CD14-positive monocyte (primary cell): ENCODE data around the gene BAZ2B. TPM values are rescaled to one million over a fixed set of nuclear protein-coding genes. Genes with fewer than 3 reads are reported as not detected.

ENCODE experiments used
- DNase-seq, 3 donors: peaks; one replicate each; pipeline ENCODE4 v3.0.0-alpha.2; 2011 to 2022
- H2AFZ ChIP-seq: 2 replicates; pipeline ENCODE4 v1.6.0; 2012; ENCODE audit warnings: mild to moderate bottlenecking, low read depth, low read length, inconsistent platforms; ENCODE audit not compliant: insufficient read depth, poor library complexity, severe bottlenecking
- H3K27ac ChIP-seq, 2 donors: 1 replicate in 1 of 2; 2 replicates in 1 of 2; pipeline ENCODE4 v1.5.1; 2012 to 2013; ENCODE audit warnings: low read length in 2 of 2, control low read depth in 1 of 2, inconsistent platforms in 1 of 2, low read depth in 1 of 2, mild to moderate bottlenecking in 1 of 2
- H3K27me3 ChIP-seq, 2 donors: one replicate each; pipeline versions ENCODE4 v1.6.0 to v1.6.1; 2011 to 2013; ENCODE audit warnings: low read length in 2 of 2; ENCODE audit not compliant: control insufficient read depth in 2 of 2, insufficient read depth in 2 of 2
- H3K36me3 ChIP-seq, 2 donors: replicated peaks in 1 of 2; 1 replicate in 1 of 2; 2 replicates in 1 of 2; pipeline versions ENCODE4 v1.5.1 to v1.6.1; 2012 to 2013; ENCODE audit warnings: low read length in 2 of 2, control low read depth in 1 of 2, inconsistent platforms in 1 of 2, mild to moderate bottlenecking in 1 of 2; ENCODE audit not compliant: insufficient read depth in 2 of 2, control insufficient read depth in 1 of 2
- H3K4me1 ChIP-seq, 2 donors: 1 replicate in 1 of 2; 2 replicates in 1 of 2; pipeline versions ENCODE4 v1.5.1 to v1.6.1; 2012 to 2013; ENCODE audit warnings: low read length in 2 of 2, control low read depth in 1 of 2, inconsistent platforms in 1 of 2, mild to moderate bottlenecking in 1 of 2, moderate library complexity in 1 of 2; ENCODE audit not compliant: insufficient read depth in 2 of 2, control insufficient read depth in 1 of 2
- H3K4me2 ChIP-seq: replicated peaks from 2 replicates; pipeline ENCODE3; 2012; ENCODE audit warnings: low read length, moderate library complexity, mild to moderate bottlenecking; ENCODE audit not compliant: poor library complexity, severe bottlenecking; ENCODE audit errors: extremely low read depth
- H3K4me3 ChIP-seq, 3 experiments: fragments of 200-600 bp in 1 of 3; sonication (generic) in 1 of 3; replicated peaks in 1 of 3; 1 replicate in 2 of 3; 2 replicates in 1 of 3; pipeline ENCODE4 v1.5.1; 2011 to 2013; ENCODE audit warnings: low read length in 3 of 3, mild to moderate bottlenecking in 3 of 3, control low read depth in 2 of 3, low read depth in 2 of 3, inconsistent platforms in 1 of 3, moderate library complexity in 1 of 3
- H3K79me2 ChIP-seq: 2 replicates; pipeline ENCODE4 v1.6.0; 2012; ENCODE audit warnings: mild to moderate bottlenecking, control low read depth, inconsistent platforms, low read length, moderate library complexity; ENCODE audit not compliant: insufficient read depth
- H3K9ac ChIP-seq: 2 replicates; pipeline ENCODE4 v1.6.0; 2017; ENCODE audit warnings: low read length, mild to moderate bottlenecking; ENCODE audit not compliant: insufficient read depth, poor library complexity, severe bottlenecking
- H3K9me3 ChIP-seq, 2 donors: replicated peaks in 1 of 2; 1 replicate in 1 of 2; 2 replicates in 1 of 2; pipeline versions ENCODE4 v1.5.1 to v1.6.1; 2012 to 2013; ENCODE audit warnings: low read length in 2 of 2, control low read depth in 1 of 2; ENCODE audit not compliant: control insufficient read depth in 1 of 2, insufficient read depth in 1 of 2
- H4K20me1 ChIP-seq: 2 replicates; pipeline ENCODE4 v1.6.0; 2012; ENCODE audit warnings: mild to moderate bottlenecking, low read length, control low read depth, moderate library complexity; ENCODE audit not compliant: insufficient read depth
- H3K27ac Mint-ChIP-seq, 7 donors: one replicate each; pipeline ENCODE4 v1.8.0; 2020; ENCODE audit warnings: mild to moderate bottlenecking in 7 of 7, mixed read lengths in 7 of 7, moderate library complexity in 6 of 7, inconsistent platforms in 2 of 7
- H3K27me3 Mint-ChIP-seq, 3 donors: one replicate each; pipeline ENCODE4 v1.8.0; 2021 to 2022; ENCODE audit warnings: low read depth in 3 of 3, mild to moderate bottlenecking in 3 of 3, mixed read lengths in 3 of 3, moderate library complexity in 3 of 3, inconsistent platforms in 1 of 3
- H3K36me3 Mint-ChIP-seq, 2 donors: one replicate each; pipeline ENCODE4 v1.8.0; 2020; ENCODE audit warnings: mixed read lengths in 2 of 2, inconsistent platforms in 1 of 2, mild to moderate bottlenecking in 1 of 2
- H3K4me1 Mint-ChIP-seq: one replicate; pipeline ENCODE4 v1.8.0; 2020; ENCODE audit warnings: mild to moderate bottlenecking, mixed read lengths
- H3K4me3 Mint-ChIP-seq, 2 donors: one replicate each; pipeline ENCODE4 v1.8.0; 2020; ENCODE audit warnings: mild to moderate bottlenecking in 2 of 2, mixed read lengths in 2 of 2, moderate library complexity in 1 of 2
- H3K9me3 Mint-ChIP-seq, 7 donors: one replicate each; pipeline ENCODE4 v1.8.0; 2020 to 2022; ENCODE audit warnings: mixed read lengths in 7 of 7, mild to moderate bottlenecking in 6 of 7, moderate library complexity in 6 of 7, inconsistent platforms in 2 of 7
- WGBS: methylation state at CpG from one replicate; pipeline ENCODE4 v1.1.5; 2013; ENCODE audit warnings: missing lambda C conversion rate; ENCODE audit not compliant: insufficient coverage; 5-methylcytosine and 5-hydroxymethylcytosine counted together
- intact Hi-C, 2 donors: fragments of 100-400 bp; cut with micrococcal nuclease; formaldehyde crosslinking; loops; one replicate each; pipeline versions ENCODE4 v1.15.0 to v1.15.1; 2023
- polyA plus RNA-seq, 3 donors: library from polyadenylated mRNA; depleted of rRNA in 1 of 3; unstranded in 2 of 3; stranded (reverse) in 1 of 3; fragments of 300-500 nt in 2 of 3; fragments of >200 nt in 1 of 3; fragmentation: Illumina TruSeq in 2 of 3; gene quantifications; 1 replicate in 2 of 3; 2 replicates in 1 of 3; pipeline ENCODE4 v1.2.3, GENCODE V29; 2012 to 2021
- TF ChIP-seq, protein P1 (sequence below): fragments of 200-600 bp; IDR thresholded peaks from one replicate; pipeline ENCODE4 v1.8.0; 2022; ENCODE audit warnings: antibody characterized with exemption, mild to moderate bottlenecking

BAZ2B gene
- polyA plus RNA-seq, 3 donors: 12.9 to 34.2 (median 31.6) TPM

DNA sequence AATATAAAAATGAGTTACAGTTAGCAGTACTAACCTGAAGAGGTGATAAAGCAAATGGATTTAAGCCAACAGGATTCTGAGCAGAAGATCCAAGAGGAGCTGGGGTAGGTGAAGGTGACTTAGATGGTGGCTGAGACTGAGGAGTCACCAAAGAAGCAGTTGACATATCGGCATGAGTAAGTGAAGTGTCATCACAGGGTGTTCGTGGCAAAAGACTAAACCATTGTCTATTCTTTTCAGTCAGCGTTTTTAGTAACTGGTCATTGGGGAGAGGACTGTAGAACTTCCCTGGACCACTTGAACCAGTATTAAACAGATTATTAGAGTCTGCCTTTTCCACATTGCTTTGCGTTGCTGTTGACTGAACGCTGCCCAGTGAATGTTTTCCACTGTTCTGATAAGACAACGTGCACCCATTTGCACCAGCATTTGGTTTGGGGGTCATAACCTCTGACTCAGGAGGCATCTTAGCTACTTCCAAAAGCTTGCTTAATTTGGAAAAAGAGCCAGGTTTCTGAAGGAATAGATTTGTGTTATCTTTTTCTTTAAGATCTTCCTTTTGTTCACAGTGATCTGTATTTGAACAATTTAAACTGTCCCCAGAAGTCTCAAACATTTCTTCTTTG, 266.6 kb downstream of the BAZ2B start:
- WGBS: 94% methylated on average over 5 of the region's 6 CpGs
- Histone ChIP-seq H2AFZ (no peak overlapping the region), H3K4me1 (no peaks in the 10 kb centered on the region), H3K4me2 (no peak overlapping the region), H3K27me3 (no peaks in the 10 kb centered on the region), H3K79me2 (no peaks in the 10 kb centered on the region), H3K36me3 (peaks cover 48 to 79% of the 10 kb centered on the region in 2 donors), H4K20me1 (peaks cover 4% of the 10 kb centered on the region), H3K9ac (no peak overlapping the region), H3K27ac (no peak overlapping the region), H3K9me3 (no peaks in the 10 kb centered on the region), H3K4me3 (no peak overlapping the region)
- peaks cover 49 to 64% of the 10 kb centered on the region in 2 donors for H3K36me3 Mint-ChIP-seq
- peak overlapping the region in 1 of 7 donors; percentile 14 for H3K27ac Mint-ChIP-seq
- no peak for DNase-seq
- H3K9me3 Mint-ChIP-seq: peaks cover 0 to under 1% (median 0%) of the 10 kb centered on the region in 7 donors
- intact Hi-C loops: no loop called here
- TF ChIP-seq, protein P1, sequence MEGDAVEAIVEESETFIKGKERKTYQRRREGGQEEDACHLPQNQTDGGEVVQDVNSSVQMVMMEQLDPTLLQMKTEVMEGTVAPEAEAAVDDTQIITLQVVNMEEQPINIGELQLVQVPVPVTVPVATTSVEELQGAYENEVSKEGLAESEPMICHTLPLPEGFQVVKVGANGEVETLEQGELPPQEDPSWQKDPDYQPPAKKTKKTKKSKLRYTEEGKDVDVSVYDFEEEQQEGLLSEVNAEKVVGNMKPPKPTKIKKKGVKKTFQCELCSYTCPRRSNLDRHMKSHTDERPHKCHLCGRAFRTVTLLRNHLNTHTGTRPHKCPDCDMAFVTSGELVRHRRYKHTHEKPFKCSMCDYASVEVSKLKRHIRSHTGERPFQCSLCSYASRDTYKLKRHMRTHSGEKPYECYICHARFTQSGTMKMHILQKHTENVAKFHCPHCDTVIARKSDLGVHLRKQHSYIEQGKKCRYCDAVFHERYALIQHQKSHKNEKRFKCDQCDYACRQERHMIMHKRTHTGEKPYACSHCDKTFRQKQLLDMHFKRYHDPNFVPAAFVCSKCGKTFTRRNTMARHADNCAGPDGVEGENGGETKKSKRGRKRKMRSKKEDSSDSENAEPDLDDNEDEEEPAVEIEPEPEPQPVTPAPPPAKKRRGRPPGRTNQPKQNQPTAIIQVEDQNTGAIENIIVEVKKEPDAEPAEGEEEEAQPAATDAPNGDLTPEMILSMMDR: no peak
- H3K4me1 Mint-ChIP-seq: no peaks in the 10 kb centered on the region
- no peaks in the 10 kb centered on the region for H3K27me3 Mint-ChIP-seq
- no peak overlapping the region for H3K4me3 Mint-ChIP-seq

DNA sequence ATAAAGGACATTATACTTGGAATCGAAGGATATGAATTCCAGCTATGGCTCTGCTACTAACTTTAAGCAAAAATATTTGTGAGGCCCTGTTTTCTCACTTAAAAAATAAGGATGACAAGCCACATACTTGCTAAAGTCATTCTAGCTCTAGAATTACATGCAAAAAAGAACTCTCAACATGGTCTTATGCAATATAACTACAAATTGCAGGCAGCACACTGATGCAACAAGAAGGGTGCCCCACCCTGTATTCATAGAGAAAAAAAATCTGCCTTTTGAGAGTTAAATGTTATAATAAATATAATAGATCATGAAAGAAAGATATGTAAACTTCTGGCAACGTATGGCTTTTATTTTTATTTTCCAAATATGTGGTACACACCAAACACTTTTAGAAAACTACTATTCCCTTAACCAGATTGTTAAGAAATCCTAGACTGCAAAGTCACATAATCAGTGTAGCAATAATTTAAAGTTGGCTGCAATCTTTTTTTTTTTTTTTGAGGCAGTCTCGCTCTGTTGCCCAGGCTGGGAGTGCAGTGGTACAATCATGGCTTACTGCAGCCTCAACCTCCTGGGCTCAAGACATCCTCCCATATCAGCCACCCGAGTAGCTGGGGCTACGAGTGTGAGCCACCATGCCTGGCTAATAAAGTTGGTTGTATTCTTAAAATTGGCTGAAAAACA, 289.6 kb downstream of the BAZ2B start:
- Mint-ChIP-seq H3K27ac (peak overlapping the region; percentile 88 to 94 (median 92)), H3K4me1 (peaks cover 32% of the 10 kb centered on the region), H3K9me3 (peaks cover 0 to 3% (median 0%) of the 10 kb centered on the region in 7 donors), H3K4me3 (no peak overlapping the region), H3K36me3 (peaks cover 35 to 57% of the 10 kb centered on the region in 2 donors), H3K27me3 (no peaks in the 10 kb centered on the region)
- Histone ChIP-seq H2AFZ (peak overlapping the region; percentile 7), H3K79me2 (no peaks in the 10 kb centered on the region), H3K4me1 (peaks cover 32 to 48% of the 10 kb centered on the region in 2 donors), H3K27me3 (no peaks in the 10 kb centered on the region), H3K9me3 (no peaks in the 10 kb centered on the region), H3K36me3 (peaks cover 25 to 53% of the 10 kb centered on the region in 2 donors), H3K9ac (no peak overlapping the region), H3K27ac (peak overlapping the region; percentile 59 to 87), H4K20me1 (no peaks in the 10 kb centered on the region), H3K4me3 (no peak overlapping the region), H3K4me2 (peak overlapping the region; percentile 38)
- intact Hi-C loops: no loop called here
- TF ChIP-seq, protein P1: no peak
- DNase-seq: peak; percentile 66 to 82 (median 70)
- WGBS: no CpG with 5 or more reads among the region's 5 CpGs
